Spleen (tissue), 11 donors: ENCODE results near the gene SLC6A18. TPM values are rescaled to one million over a fixed set of nuclear protein-coding genes. Genes with fewer than 3 reads are reported as not detected.

Experiments
- DNase-seq: peaks from one replicate; pipeline ENCODE4 v3.0.0-alpha.2; 2020
- H3K27ac ChIP-seq, 8 donors: fragments of 200-600 bp; sonication (generic) in 7 of 8; 1 replicate in 4 of 8; 2 replicates in 4 of 8; pipeline versions ENCODE4 v1.5.0 to v1.8.0; 2016 to 2021; ENCODE audit warnings: inconsistent platforms in 4 of 8, mild to moderate bottlenecking in 4 of 8, moderate library complexity in 1 of 8
- H3K27me3 ChIP-seq, 7 donors: fragments of 200-600 bp; sonication (generic) in 6 of 7; replicated peaks in 1 of 7; 1 replicate in 4 of 7; 2 replicates in 3 of 7; pipeline versions ENCODE4 v1.5.0 to v1.8.0; 2016 to 2021; ENCODE audit warnings: inconsistent platforms in 3 of 7, mild to moderate bottlenecking in 1 of 7
- H3K36me3 ChIP-seq, 6 donors: fragments of 200-600 bp; sonication (generic) in 5 of 6; 1 replicate in 4 of 6; 2 replicates in 2 of 6; pipeline versions ENCODE4 v1.5.0 to v1.8.0; 2016 to 2021; ENCODE audit warnings: inconsistent platforms in 2 of 6
- H3K4me1 ChIP-seq, 6 donors: fragments of 200-600 bp; sonication (generic) in 5 of 6; 1 replicate in 3 of 6; 2 replicates in 3 of 6; pipeline versions ENCODE4 v1.5.0 to v1.8.0; 2016 to 2021; ENCODE audit warnings: inconsistent platforms in 3 of 6
- H3K4me3 ChIP-seq, 8 donors: fragments of 200-600 bp; sonication (generic) in 7 of 8; 1 replicate in 4 of 8; 2 replicates in 4 of 8; pipeline versions ENCODE4 v1.5.0 to v1.8.0; 2016 to 2021; ENCODE audit warnings: inconsistent platforms in 4 of 8, mild to moderate bottlenecking in 4 of 8, moderate library complexity in 2 of 8
- H3K9me3 ChIP-seq, 8 donors: fragments of 200-600 bp; sonication (generic) in 7 of 8; 1 replicate in 4 of 8; 2 replicates in 4 of 8; pipeline versions ENCODE4 v1.5.0 to v1.8.0; 2016 to 2021; ENCODE audit warnings: inconsistent platforms in 4 of 8
- CTCF ChIP-seq, 11 experiments: fragments of 200-600 bp in 7 of 11; fragments of 450-650 bp in 4 of 11; sonication (generic) in 4 of 11; IDR thresholded peaks in 8 of 11; conservative IDR thresholded peaks in 3 of 11; 1 replicate in 7 of 11; 2 replicates in 4 of 11; pipeline versions ENCODE4 v1.4.0 to v1.8.0; 2016 to 2021; ENCODE audit warnings: antibody characterized with exemption in 11 of 11, inconsistent platforms in 4 of 11, mild to moderate bottlenecking in 1 of 11
- POLR2A ChIP-seq, 3 donors: fragments of 450-650 bp; IDR thresholded peaks; one replicate each; pipeline ENCODE4 v1.5.1; 2017; ENCODE audit warnings: antibody characterized with exemption in 3 of 3, mild to moderate bottlenecking in 1 of 3
- POLR2AphosphoS5 ChIP-seq, 3 donors: sonication (generic); formaldehyde crosslinking; IDR thresholded peaks; one replicate each; pipeline ENCODE4 v1.5.1; 2017; ENCODE audit warnings: antibody characterized with exemption in 3 of 3
- WGBS, 5 donors: extraction: QIAGEN DNeasy Blood & Tissue Kit in 3 of 5; methylation state at CpG; one replicate each; pipeline versions ENCODE4 v1.1.5 to v1.1.7; 2013 to 2018; 5-methylcytosine and 5-hydroxymethylcytosine counted together
- intact Hi-C: fragments of 100-400 bp; cut with DNase I; formaldehyde crosslinking; loops from one replicate; pipeline ENCODE4 v1.15.0; 2023; ENCODE audit warnings: low total_unique reads
- polyA plus RNA-seq, 3 donors: library from polyadenylated mRNA; stranded (reverse); fragments of 200-250 nt; gene quantifications; one replicate each; pipeline ENCODE4 v1.2.1, GENCODE V29; 2013
- total RNA-seq, 7 donors: library from RNA; depleted of rRNA in 3 of 7; stranded (reverse); fragments of >200 nt in 3 of 7; fragmentation: NEBNext Ultra II Directional in 4 of 7; extraction: Animal tissue kit (Norgen Biotek cat#: 25700) in 4 of 7; gene quantifications; one replicate each; pipeline versions ENCODE4 v1.1.0 to v1.2.1, GENCODE V29; 2016 to 2021
- donor health status: healthy with polysubstance abuse.
- donor health status: DM: no; HTN: no; CAD: no; lungs with moderate emphysema.
- donor health status: DM: no; HTN: no; CAD: no.
- donor health status: Bipolar disorder and iron deficiency.
- donor health status: healthy.
- donor health status: DM: no; HTN: no; CAD: no.
- donor health status: DM: yes; HTN: yes; CAD: no.

The SLC6A18 gene
- total and polyA plus RNA-seq, 10 donors: not detected

DNA sequence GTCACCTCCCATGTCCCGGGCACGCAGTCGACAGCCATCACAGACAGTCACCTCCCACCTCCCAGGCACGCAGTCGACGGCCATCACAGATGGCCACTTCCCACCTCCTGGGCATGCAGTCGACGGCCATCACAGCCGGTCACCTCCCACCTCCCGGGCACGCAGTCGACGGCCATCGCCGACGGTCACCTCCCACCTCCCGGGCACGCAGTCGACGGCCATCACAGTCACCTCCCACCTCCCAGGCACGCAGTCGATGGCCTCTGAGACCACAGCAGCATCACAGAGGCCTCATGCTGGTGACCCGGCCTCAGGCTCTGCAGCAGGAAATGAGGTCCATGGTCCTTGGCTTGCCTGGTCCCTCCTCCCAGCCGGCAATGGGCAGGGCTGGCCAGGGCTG lies 29.3 kb upstream of the SLC6A18 start:
- Histone ChIP-seq H3K27me3 (peaks cover 0 to 67% (median 4%) of the 10 kb centered on the region in 7 donors), H3K27ac (no peak overlapping the region), H3K4me3 (no peak overlapping the region), H3K4me1 (no peaks in the 10 kb centered on the region), H3K36me3 (no peaks in the 10 kb centered on the region), H3K9me3 (no peaks in the 10 kb centered on the region)
- TF ChIP-seq POLR2AphosphoS5 (IDR thresholded peaks at IDR 0.05) (no peak), POLR2A (IDR thresholded peaks at IDR 0.05) (no peak), CTCF (IDR thresholded peaks at IDR 0.05 in 8 of 11, conservative IDR thresholded peaks at IDR 0.05 in 3 of 11) (no peak)
- no peak for DNase-seq
- intact Hi-C loops: no loop called here
- WGBS, 5 donors: 73 to 87% (median 83%) methylated on average over 24 of the region's 24 CpGs

- H3K27me3 ChIP-seq: peaks cover 0 to 72% (median 6%) of the 10 kb centered on the region in 7 donors
- intact Hi-C loops: no loop called here
- no peaks in the 10 kb centered on the region for H3K9me3 ChIP-seq
- no peaks in the 10 kb centered on the region for H3K4me1 ChIP-seq
- H3K36me3 ChIP-seq: no peaks in the 10 kb centered on the region
- 61 to 87% (median 72%) methylated on average over 1 of the region's 1 CpG for WGBS, 5 donors
- no peak for DNase-seq
- H3K27ac ChIP-seq: no peak overlapping the region
- TF ChIP-seq POLR2A (IDR thresholded peaks at IDR 0.05) (no peak), CTCF (IDR thresholded peaks at IDR 0.05 in 8 of 11, conservative IDR thresholded peaks at IDR 0.05 in 3 of 11) (no peak), POLR2AphosphoS5 (IDR thresholded peaks at IDR 0.05) (no peak)
- no peak overlapping the region for H3K4me3 ChIP-seq
Measured at GRCh38 chr5:1196562-1196961, 28.6 kb upstream of the SLC6A18 start.

DNA sequence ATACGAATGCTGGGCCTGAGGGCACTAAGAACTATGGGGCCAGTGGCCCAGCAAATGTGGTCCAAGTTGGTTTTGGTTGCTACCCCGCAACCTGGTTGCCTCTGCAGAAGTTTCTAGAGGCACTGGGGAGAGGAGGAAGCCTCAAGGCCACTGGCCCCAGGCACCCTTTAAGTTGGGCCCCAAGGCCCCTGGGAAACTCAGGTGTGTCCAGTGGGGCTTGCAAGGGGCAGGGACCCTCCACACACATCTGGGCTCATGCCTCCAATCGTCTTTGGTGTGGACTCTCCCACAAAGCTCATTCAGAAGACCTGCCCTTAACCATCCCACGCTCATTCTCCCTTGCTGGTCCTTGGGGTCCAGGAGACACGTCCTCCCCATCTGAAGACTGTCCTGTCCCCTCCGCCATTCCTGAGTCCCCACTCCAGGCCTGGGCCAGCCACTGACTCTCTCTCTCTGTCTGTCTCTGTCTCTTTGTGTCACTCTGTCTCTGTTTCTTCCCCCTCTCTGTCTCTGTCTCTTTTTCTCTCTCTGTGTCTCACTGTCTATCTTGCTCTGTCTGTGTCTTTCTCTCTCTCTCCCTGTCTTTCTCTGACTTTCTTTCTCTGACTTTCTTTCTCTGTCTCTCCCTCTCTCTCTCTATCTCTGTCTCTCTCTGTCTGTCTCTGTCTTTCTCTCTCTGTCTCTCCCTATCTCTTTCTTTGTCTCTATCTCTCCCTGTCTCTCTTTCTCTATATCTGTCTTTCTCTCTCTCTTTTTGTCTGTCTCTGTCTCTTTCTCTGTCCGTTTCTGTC lies 27.1 kb upstream of the SLC6A18 start:
- Histone ChIP-seq H3K4me3 (no peak overlapping the region), H3K36me3 (no peaks in the 10 kb centered on the region), H3K4me1 (no peaks in the 10 kb centered on the region), H3K9me3 (no peaks in the 10 kb centered on the region), H3K27me3 (peaks cover 0 to 87% (median 6%) of the 10 kb centered on the region in 7 donors), H3K27ac (no peak overlapping the region)
- WGBS, 5 donors: 83 to 93% (median 86%) methylated on average over 7 of the region's 7 CpGs
- intact Hi-C loops: no loop called here
- DNase-seq: no peak
- TF ChIP-seq POLR2AphosphoS5 (IDR thresholded peaks at IDR 0.05) (no peak), CTCF (IDR thresholded peaks at IDR 0.05 in 8 of 11, conservative IDR thresholded peaks at IDR 0.05 in 3 of 11) (no peak), POLR2A (IDR thresholded peaks at IDR 0.05) (no peak)

- no peak for TF ChIP-seq CTCF (IDR thresholded peaks at IDR 0.05 in 8 of 11, conservative IDR thresholded peaks at IDR 0.05 in 3 of 11)
- no peak for TF ChIP-seq POLR2AphosphoS5 (IDR thresholded peaks at IDR 0.05)
- TF ChIP-seq POLR2A (IDR thresholded peaks at IDR 0.05): no peak
- H3K27ac ChIP-seq: no peak overlapping the region
- intact Hi-C loops: no loop called here
- no peak overlapping the region for H3K4me3 ChIP-seq
- H3K9me3 ChIP-seq: no peaks in the 10 kb centered on the region
- peaks cover 0 to 92% (median 6%) of the 10 kb centered on the region in 7 donors for H3K27me3 ChIP-seq
- H3K4me1 ChIP-seq: peaks cover 0 to 2% (median 0%) of the 10 kb centered on the region in 6 donors
- no peak for DNase-seq
- H3K36me3 ChIP-seq: no peaks in the 10 kb centered on the region
Measured at GRCh38 chr5:1199340-1199648, 25.9 kb upstream of the SLC6A18 start.
